GM21367 (cell line): ENCODE measurements around the gene KRTAP19-5.
"Not testable (repeated sequence)": the region's sequence is repeated elsewhere in the genome, so short reads cannot be mapped to it uniquely, and the experiment has no call there.

Experiments
- ATAC-seq: cut with Tn5 transposase; IDR thresholded peaks from one replicate; pipeline ENCODE4 v1.9.1; 2021; ENCODE audit not compliant: unreplicated experiment

The KRTAP19-5 gene

GRCh38 chr21:30502041-30502440 is at the start of gene KRTAP19-5:
Gene KRTAP19-5 (minus strand): TSS chr21:30502141. CDS start chr21:30502090, 51 bp downstream.
- no peak for ATAC-seq

GRCh38 chr21:30541764-30542163 is 39.8 kb upstream of the KRTAP19-5 start, which contains the start of gene KRTAP19-6:
Gene KRTAP19-6 (minus strand): TSS chr21:30541864. CDS start chr21:30541833, 31 bp downstream.
- ATAC-seq, result no peak

DNA sequence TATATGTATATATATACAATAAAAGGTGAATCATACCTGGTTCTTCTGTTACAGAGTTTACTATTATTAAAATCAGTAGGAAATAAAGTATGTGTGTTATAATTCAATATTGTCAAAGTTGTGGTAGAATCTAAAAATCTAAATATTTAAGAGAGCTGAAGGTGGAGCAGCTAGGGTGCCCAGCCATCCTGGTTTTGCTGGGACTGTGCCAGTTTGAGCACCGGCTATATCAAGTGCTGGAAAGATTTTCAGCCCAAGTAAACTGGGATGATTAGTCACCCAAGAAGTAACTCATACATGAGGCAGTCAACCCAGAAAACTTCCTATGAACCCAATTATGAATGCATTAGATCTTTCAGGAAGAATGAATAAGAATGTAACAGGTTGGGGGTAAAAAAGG is 16.9 kb upstream of the KRTAP19-5 start:
- no peak for ATAC-seq

DNA sequence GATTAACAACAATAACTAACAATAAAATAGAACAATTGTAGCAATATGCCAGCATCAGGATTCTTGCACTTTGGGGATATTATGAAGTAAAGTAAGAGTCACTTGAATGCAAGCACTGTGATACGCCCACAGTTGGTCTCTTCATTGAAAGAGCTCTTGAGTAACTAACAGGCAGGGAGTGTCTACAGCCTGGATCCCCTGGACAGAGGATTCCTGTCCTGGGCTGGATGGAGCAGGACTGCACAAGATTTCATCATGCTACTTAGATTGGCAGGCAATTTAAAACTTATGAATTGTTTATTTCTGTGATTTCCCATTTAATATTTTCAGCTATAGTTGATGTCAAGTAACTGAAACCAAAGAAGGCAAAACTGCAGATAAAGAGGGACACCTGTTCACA is 13.7 kb upstream of the KRTAP19-5 start:
- ATAC-seq, result no peak

DNA sequence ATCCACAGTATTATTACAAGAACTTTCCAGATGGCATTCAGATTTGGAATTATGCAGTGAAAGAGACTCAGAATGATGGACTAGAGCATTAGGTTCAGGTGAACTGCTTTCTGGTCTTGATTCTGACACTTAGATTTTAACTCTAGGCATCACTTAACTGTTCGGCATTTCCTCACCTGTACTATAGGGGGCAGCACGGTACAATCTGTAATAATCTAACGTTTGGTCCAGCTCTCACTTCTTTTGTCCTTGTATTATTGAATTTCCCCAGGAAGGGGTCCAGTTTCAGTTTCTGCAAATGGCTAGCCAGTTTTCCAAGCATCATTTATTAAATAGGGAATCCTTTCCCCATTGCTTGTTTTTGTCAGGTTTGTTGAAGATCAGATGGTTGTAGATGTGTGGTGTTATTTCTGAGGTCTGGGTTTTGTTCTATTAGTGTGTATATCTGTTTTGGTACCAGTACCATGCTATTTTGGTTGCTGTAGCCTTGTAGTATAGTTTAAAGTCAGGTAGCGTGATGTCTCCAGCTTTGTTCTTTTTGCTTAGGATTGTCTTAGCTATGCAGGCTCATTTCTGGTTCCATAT is 3.8 kb upstream of the KRTAP19-5 start:
- not testable (repeated sequence) for ATAC-seq

- no peak for ATAC-seq
Observed at GRCh38 chr21:30497065-30497464, 4.9 kb downstream of the KRTAP19-5 start, which contains the start of gene KRTAP19-4. Gene KRTAP19-4 (minus strand): TSS chr21:30497165. CDS start chr21:30497110, 55 bp downstream.

DNA sequence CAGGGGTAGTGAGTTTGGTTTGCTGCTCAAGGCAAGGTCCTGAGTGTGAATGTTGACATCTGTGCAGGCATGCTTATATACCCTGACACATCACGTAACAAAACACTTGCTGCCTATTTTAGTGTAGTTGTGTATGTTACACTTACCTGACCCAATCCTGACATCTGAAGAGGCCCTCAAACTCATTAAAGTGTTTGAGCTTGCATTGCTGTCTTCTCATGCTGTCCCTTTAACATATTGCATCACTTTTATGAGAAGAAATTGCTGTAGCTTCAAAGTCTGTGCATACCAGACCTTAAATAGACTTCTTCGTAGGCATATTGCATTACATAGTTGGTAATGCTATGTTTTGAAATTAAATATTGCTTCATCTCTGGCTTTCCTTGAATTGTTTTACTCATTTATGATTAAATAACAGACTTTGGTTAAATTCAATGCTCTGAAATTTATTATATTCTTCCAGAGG is 9.9 kb downstream of the KRTAP19-5 start, which contains the start of gene KRTAP19-3:
Gene KRTAP19-3 (minus strand): TSS at position 51 of the 466 bp plus-strand sequence. CDS start 56 bp downstream, outside the sequence.
- ATAC-seq, result no peak

DNA sequence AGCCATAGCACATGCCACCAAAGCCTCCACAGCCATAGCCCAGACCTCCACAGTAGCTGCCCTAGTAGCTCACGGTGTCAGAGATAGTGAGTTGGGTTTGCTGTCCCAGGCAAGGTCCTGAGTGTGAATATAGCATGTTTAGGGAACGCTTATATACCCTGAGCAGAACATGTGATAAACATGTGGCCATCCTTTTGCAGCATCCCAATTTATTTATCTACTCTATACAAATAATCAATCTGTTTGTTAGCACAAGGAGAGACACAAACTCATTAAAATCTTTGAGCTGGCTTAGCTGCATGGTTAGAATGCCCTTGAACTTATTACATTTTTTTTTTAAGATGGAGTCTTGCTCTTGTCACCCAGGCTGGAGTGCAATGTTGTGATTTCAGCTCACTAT is 14.6 kb downstream of the KRTAP19-5 start, which contains the start of gene KRTAP19-2:
Gene KRTAP19-2 (minus strand): TSS at position 101 of the 400 bp plus-strand sequence. CDS start 88 bp downstream, at position 13.
- no peak for ATAC-seq

DNA sequence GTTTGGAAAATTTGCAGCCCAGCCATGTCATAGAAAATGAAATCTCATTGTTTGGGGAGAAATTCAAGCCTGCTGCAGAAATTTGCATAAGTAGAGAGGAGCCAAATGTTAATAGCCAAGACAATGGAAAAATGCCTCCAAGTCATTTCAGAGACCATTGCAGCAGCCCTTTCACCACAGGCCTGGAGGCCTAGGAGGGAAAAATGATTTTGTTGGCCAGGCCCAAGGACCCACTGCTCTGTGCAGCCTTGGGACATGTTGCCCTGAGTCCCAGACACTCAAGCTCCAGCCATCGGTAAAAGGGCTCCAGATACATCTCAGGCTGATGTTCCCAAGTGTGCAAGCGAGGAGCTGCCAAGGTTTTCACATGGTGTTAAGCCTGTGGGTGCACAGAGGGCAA is 15.8 kb downstream of the KRTAP19-5 start:
- no peak for ATAC-seq

GRCh38 chr21:30482130-30482529 is 19.8 kb downstream of the KRTAP19-5 start:
- ATAC-seq, result no peak

DNA sequence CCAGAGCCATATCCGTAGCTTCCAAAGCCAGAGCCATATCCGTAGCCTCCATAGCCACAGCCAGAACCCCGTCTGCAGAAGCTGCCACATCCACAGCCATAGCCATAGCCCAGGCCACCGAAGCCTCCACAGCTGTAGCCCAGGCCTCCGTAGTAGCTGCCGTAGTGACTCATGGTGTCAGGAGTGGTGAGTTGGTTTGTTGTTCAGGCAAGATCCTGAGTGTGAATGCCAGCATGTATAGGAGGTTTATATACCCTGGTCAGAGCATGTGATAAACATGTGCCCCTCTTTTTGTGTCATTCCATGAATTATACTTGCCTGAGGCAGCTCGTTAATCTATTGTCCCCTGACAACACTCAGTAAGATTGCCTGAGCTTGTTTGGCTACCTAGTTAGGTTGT is 21.8 kb downstream of the KRTAP19-5 start, which contains the start of gene KRTAP19-1:
Gene KRTAP19-1 (minus strand): TSS at position 223 of the 400 bp plus-strand sequence. CDS start 50 bp downstream, at position 173.
- no peak for ATAC-seq

GRCh38 chr21:30479259-30479658 is 22.7 kb downstream of the KRTAP19-5 start:
- ATAC-seq, result no peak

GRCh38 chr21:30478004-30478403 is 23.9 kb downstream of the KRTAP19-5 start:
- ATAC-seq, result no peak

DNA sequence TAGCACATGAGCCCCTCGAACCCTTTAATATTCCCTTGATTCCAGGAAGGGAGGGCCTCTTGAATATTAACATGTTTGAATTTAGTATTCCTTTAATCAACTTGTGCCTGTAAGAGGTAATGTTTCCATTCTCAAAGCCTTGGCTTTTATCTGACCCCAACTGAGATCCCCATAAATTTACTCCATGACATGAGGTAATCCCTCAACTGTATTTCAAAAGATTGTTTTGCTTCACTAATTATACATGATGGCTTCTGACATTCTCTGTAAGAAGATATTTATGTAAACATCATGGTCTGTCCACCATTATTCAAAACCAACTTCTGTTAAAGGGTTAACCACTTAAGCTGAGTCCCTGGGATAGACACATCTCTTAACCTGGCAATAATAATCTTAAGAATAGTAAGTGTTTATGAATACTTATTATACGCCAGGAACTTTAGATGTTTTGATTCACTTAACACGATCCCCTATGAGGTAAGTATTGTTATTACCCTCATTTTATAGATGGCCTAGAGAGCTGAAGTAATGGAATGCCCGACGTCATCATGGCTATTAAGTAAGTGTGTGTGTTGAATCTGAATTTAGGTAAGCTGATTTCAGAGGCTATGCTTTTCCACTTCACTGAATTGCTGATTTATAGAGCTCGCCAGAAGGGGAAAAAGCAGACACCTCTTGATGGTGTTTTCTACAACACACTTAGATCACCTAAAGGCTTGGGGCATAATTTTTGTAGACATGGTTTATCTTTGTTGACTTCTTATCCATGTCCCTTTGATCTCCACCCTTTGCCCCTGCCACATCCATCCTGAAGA is 32.8 kb downstream of the KRTAP19-5 start:
- no peak for ATAC-seq

DNA sequence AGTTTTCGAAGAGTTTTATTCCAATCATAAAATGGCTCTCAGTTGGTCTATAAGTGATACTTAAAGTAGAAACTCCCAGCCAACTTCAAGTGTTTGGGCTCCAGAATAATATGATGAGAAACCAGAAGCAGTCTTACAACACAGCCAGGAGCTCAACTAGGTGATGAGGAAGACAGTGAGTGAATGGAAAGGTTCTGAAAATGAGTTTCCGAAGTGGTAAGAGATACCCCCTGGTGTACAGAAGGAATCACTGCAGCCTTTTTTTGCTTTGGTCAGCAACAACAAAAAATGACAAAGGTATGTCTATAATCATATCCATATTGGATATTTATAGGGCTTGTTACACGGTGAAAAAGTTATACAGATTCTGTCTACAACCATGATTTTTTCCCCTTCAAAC is 38.2 kb downstream of the KRTAP19-5 start:
- no peak for ATAC-seq
